ENCODE data around the gene NXPH1. TPM values are rescaled to one million over a fixed set of nuclear protein-coding genes. Genes with fewer than 3 reads are reported as not detected.

Gene NXPH1
- polyA plus RNA-seq, 1 donor from 2014 or later = 15.9 TPM

DNA sequence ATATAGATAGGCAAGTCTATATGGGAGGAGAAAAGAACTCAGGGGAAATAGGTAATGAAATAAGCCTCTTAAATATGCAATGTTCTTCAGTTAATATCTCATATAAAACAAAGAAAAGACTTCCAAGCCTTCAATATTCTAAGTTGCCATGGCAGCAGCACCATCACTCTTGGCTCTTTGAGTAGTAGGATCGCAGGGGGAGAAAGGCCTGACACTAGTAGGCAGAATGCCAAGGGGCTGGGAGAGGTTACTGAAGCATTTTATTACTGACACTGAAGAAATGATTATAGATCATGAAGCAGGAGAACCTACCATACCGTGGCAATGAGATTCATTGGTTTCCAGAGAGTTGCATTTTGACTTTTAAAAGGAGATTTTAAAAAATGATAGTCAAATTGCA, 193.9 kb downstream of the NXPH1 start:
- H3K4me3 ChIP-seq (ENCODE audit: low read length) = no peak overlapping the region
- H3K9me3 ChIP-seq (ENCODE audit: low read length) = no peaks in the 10 kb centered on the region
- H3K79me2 ChIP-seq (replicated peaks; ENCODE audit: insufficient read depth, low read length) = no peaks in the 10 kb centered on the region
- H4K20me1 ChIP-seq (ENCODE audit: insufficient read depth) = no peaks in the 10 kb centered on the region
- H3K9me2 ChIP-seq (ENCODE audit: insufficient read depth, low read length) = no peaks in the 10 kb centered on the region
- no peak overlapping the region for H2AFZ ChIP-seq (ENCODE audit: low read depth, low read length)
- no peak overlapping the region for H3K9ac ChIP-seq (ENCODE audit: low read length)
- no peaks in the 10 kb centered on the region for H3K27me3 ChIP-seq (ENCODE audit: insufficient read depth, low read depth, low read length)
- H3K27ac ChIP-seq (ENCODE audit: low read length) = no peak overlapping the region
- no peaks in the 10 kb centered on the region for H3F3A ChIP-seq (ENCODE audit: insufficient read depth, low read length, poor library complexity, severe bottlenecking)
- TF ChIP-seq TAF1 (IDR thresholded peaks at IDR 0.05; ENCODE audit: low read depth) (no peak), MXI1 (conservative IDR thresholded peaks at IDR 0.05; ENCODE audit: poor library complexity, severe bottlenecking) (no peak), EZH2 (IDR thresholded peaks at IDR 0.05; ENCODE audit: borderline replicate concordance, insufficient read depth, low read length, poor library complexity, severe bottlenecking) (no peak), CTCF (IDR thresholded peaks at IDR 0.05; ENCODE audit: poor library complexity, severe bottlenecking) (no peak), POLR2AphosphoS5 (IDR thresholded peaks at IDR 0.05) (no peak), EP300 (conservative IDR thresholded peaks at IDR 0.05; ENCODE audit: poor library complexity, severe bottlenecking) (no peak), SMC3 (conservative IDR thresholded peaks at IDR 0.05; ENCODE audit: poor library complexity) (no peak), RAD21 (conservative IDR thresholded peaks at IDR 0.05) (no peak)
- TF ChIP-seq, protein P1, sequence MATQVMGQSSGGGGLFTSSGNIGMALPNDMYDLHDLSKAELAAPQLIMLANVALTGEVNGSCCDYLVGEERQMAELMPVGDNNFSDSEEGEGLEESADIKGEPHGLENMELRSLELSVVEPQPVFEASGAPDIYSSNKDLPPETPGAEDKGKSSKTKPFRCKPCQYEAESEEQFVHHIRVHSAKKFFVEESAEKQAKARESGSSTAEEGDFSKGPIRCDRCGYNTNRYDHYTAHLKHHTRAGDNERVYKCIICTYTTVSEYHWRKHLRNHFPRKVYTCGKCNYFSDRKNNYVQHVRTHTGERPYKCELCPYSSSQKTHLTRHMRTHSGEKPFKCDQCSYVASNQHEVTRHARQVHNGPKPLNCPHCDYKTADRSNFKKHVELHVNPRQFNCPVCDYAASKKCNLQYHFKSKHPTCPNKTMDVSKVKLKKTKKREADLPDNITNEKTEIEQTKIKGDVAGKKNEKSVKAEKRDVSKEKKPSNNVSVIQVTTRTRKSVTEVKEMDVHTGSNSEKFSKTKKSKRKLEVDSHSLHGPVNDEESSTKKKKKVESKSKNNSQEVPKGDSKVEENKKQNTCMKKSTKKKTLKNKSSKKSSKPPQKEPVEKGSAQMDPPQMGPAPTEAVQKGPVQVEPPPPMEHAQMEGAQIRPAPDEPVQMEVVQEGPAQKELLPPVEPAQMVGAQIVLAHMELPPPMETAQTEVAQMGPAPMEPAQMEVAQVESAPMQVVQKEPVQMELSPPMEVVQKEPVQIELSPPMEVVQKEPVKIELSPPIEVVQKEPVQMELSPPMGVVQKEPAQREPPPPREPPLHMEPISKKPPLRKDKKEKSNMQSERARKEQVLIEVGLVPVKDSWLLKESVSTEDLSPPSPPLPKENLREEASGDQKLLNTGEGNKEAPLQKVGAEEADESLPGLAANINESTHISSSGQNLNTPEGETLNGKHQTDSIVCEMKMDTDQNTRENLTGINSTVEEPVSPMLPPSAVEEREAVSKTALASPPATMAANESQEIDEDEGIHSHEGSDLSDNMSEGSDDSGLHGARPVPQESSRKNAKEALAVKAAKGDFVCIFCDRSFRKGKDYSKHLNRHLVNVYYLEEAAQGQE (IDR thresholded peaks at IDR 0.05; ENCODE audit: borderline replicate concordance) = no peak
- no peaks in the 10 kb centered on the region for H3K36me3 ChIP-seq (ENCODE audit: insufficient read depth, low read length)
- H3K4me2 ChIP-seq (ENCODE audit: low read length) = no peak overlapping the region

DNA sequence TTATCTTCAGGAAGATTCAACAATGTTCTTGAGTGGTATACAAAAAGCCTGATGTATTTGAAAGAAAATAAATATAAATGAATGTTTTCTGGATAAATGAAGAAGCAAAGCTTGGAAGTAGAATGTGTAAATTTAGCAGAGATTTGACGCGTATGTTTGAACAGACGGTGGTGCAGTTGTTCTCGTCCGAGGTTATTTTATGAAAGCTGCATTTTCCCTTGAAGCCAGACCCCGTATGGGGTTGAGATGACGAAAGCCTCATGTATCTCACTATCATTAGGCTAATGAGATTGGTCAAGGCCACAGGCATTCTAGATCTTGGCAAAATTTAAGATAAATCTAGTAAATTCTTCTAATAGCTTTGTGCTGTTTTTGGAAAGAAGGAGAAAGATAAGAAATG, 195.2 kb downstream of the NXPH1 start:
- no peaks in the 10 kb centered on the region for H3K9me3 ChIP-seq (ENCODE audit: low read length)
- no peaks in the 10 kb centered on the region for H3K79me2 ChIP-seq (replicated peaks; ENCODE audit: insufficient read depth, low read length)
- H4K20me1 ChIP-seq (ENCODE audit: insufficient read depth) = no peaks in the 10 kb centered on the region
- TF ChIP-seq RAD21 (conservative IDR thresholded peaks at IDR 0.05) (no peak), EZH2 (IDR thresholded peaks at IDR 0.05; ENCODE audit: borderline replicate concordance, insufficient read depth, low read length, poor library complexity, severe bottlenecking) (no peak)
- TF ChIP-seq, protein P1 (IDR thresholded peaks at IDR 0.05; ENCODE audit: borderline replicate concordance) = no peak
- no peaks in the 10 kb centered on the region for H3K27me3 ChIP-seq (ENCODE audit: insufficient read depth, low read depth, low read length)
- H3K9ac ChIP-seq (ENCODE audit: low read length) = no peak overlapping the region
- no peak overlapping the region for H3K27ac ChIP-seq (ENCODE audit: low read length)
- H3K4me2 ChIP-seq (ENCODE audit: low read length) = no peak overlapping the region
- no peaks in the 10 kb centered on the region for H3K9me2 ChIP-seq (ENCODE audit: insufficient read depth, low read length)
- H3K36me3 ChIP-seq (ENCODE audit: insufficient read depth, low read length) = no peaks in the 10 kb centered on the region
- no peak overlapping the region for H2AFZ ChIP-seq (ENCODE audit: low read depth, low read length)
- no peaks in the 10 kb centered on the region for H3F3A ChIP-seq (ENCODE audit: insufficient read depth, low read length, poor library complexity, severe bottlenecking)
- H3K4me3 ChIP-seq (ENCODE audit: low read length) = no peak overlapping the region

Data from neural cell (in vitro differentiated cells).